HepG2 (cell line): ENCODE results near the gene UNC13D. TPM values are rescaled to one million over a fixed set of nuclear protein-coding genes. Genes with fewer than 3 reads are reported as not detected.

Source experiments
- AGO2 ChIP-seq: fragments of 200-400 bp; formaldehyde crosslinking; optimal IDR thresholded peaks from 2 replicates; pipeline ENCODE3; 2017; ENCODE audit warnings: mild to moderate bottlenecking, low read depth, low read length, moderate library complexity
- ETV6 ChIP-seq: sonication (generic); formaldehyde crosslinking; conservative IDR thresholded peaks from 2 replicates; pipeline ENCODE4 v1.4.0; 2020; ENCODE audit warnings: missing genetic modification reagents
- GATAD1 ChIP-seq: IDR thresholded peaks from 2 replicates; pipeline ENCODE4 v1.6.1; 2016; ENCODE audit warnings: missing genetic modification reagents, missing compliant biosample characterization
- HNRNPK ChIP-seq: fragments of 200-400 bp; formaldehyde crosslinking; IDR thresholded peaks from 2 replicates; pipeline ENCODE4 v1.6.1; 2018; ENCODE audit warnings: low read length, low read depth, moderate library complexity, mild to moderate bottlenecking; ENCODE audit not compliant: poor library complexity, severe bottlenecking
- MTF2 ChIP-seq: sonication (generic); formaldehyde crosslinking; IDR thresholded peaks from 2 replicates; pipeline ENCODE4 v1.5.0; 2020; ENCODE audit warnings: missing genetic modification reagents, borderline replicate concordance
- NFRKB ChIP-seq: fragments of 450-650 bp; IDR thresholded peaks from 2 replicates; pipeline ENCODE4 v1.6.1; 2017
- NR2F2 ChIP-seq: IDR thresholded peaks from 2 replicates; pipeline ENCODE4 v1.6.1; 2012; ENCODE audit warnings: low read depth, inconsistent platforms, borderline replicate concordance
- SIN3A ChIP-seq: IDR thresholded peaks from 2 replicates; pipeline ENCODE4 v1.6.1; 2011; ENCODE audit warnings: low read depth, mild to moderate bottlenecking, control low read depth, low read length, borderline replicate concordance
- ZNF124 ChIP-seq: sonication (generic); formaldehyde crosslinking; IDR thresholded peaks from 2 replicates; pipeline ENCODE4 v1.4.0; 2020; ENCODE audit warnings: missing genetic modification reagents
- ZNF256 ChIP-seq: sonication (generic); formaldehyde crosslinking; conservative IDR thresholded peaks from 2 replicates; pipeline ENCODE4 v1.4.0; 2020; ENCODE audit warnings: missing genetic modification reagents
- ZNF383 ChIP-seq: sonication (generic); formaldehyde crosslinking; IDR thresholded peaks from 2 replicates; pipeline ENCODE4 v1.4.0; 2020; ENCODE audit warnings: missing genetic modification reagents, mild to moderate bottlenecking, borderline replicate concordance
- ZNF557 ChIP-seq: sonication (generic); formaldehyde crosslinking; IDR thresholded peaks from 2 replicates; pipeline ENCODE4 v1.4.0; 2020; ENCODE audit warnings: missing genetic modification reagents
- ZNF577 ChIP-seq: sonication (generic); formaldehyde crosslinking; IDR thresholded peaks from 2 replicates; pipeline ENCODE4 v1.4.0; 2020; ENCODE audit warnings: mild to moderate bottlenecking, low read depth, missing genetic modification reagents, borderline replicate concordance
- ZNF607 ChIP-seq: sonication (generic); formaldehyde crosslinking; IDR thresholded peaks from 2 replicates; pipeline ENCODE4 v1.5.1; 2020; ENCODE audit warnings: missing genetic modification reagents, mild to moderate bottlenecking, borderline replicate concordance
- ZNF619 ChIP-seq: sonication (generic); formaldehyde crosslinking; IDR thresholded peaks from 2 replicates; pipeline ENCODE4 v1.4.0; 2020; ENCODE audit warnings: mild to moderate bottlenecking, missing genetic modification reagents
- ZNF629 ChIP-seq: sonication (generic); formaldehyde crosslinking; conservative IDR thresholded peaks from 2 replicates; pipeline ENCODE4 v1.5.0; 2020; ENCODE audit warnings: missing genetic modification reagents
- ZNF720 ChIP-seq: sonication (generic); formaldehyde crosslinking; IDR thresholded peaks from 2 replicates; pipeline ENCODE4 v1.4.0; 2020; ENCODE audit warnings: missing genetic modification reagents
- ZNF782 ChIP-seq: sonication (generic); formaldehyde crosslinking; IDR thresholded peaks from 2 replicates; pipeline ENCODE4 v1.4.0; 2020; ENCODE audit warnings: missing genetic modification reagents, mild to moderate bottlenecking, borderline replicate concordance
- polyA plus RNA-seq, 8 experiments: library from polyadenylated mRNA; depleted of rRNA in 3 of 8; stranded (reverse) in 7 of 8; unstranded in 1 of 8; fragments of >200 nt; fragmentation: Illumina TruSeq in 4 of 8; extraction: Trizol in 4 of 8; gene quantifications; 2 replicates each; pipeline versions ENCODE4 v1.2.1 to v1.2.3, GENCODE V29; 2011 to 2016; ENCODE audit warnings: low read depth in 4 of 8, missing spikeins in 1 of 8, mixed read lengths in 1 of 8; ENCODE audit not compliant: insufficient read depth in 1 of 8
- total RNA-seq, 5 experiments: library from RNA; depleted of rRNA; stranded (reverse); fragments of >200 nt; fragmentation: Illumina TruSeq; extraction: Trizol; gene quantifications; 2 replicates each; pipeline ENCODE4 v1.2.3, GENCODE V29; 2016; ENCODE audit warnings: low read depth in 1 of 5
- TF ChIP-seq, protein P1 (sequence below): sonication (generic); formaldehyde crosslinking; IDR thresholded peaks from 2 replicates; pipeline ENCODE4 v1.4.0; 2020; ENCODE audit warnings: missing genetic modification reagents, mild to moderate bottlenecking, borderline replicate concordance
- TF ChIP-seq, protein P2 (sequence below): sonication (generic); formaldehyde crosslinking; IDR thresholded peaks from 2 replicates; pipeline ENCODE4 v1.5.0; 2020; ENCODE audit warnings: missing genetic modification reagents
- TF ChIP-seq, protein P3 (sequence below): sonication (generic); formaldehyde crosslinking; conservative IDR thresholded peaks from 2 replicates; pipeline ENCODE4 v1.8.0; 2022; ENCODE audit warnings: missing genetic modification reagents
- TF ChIP-seq, protein P4 (sequence below): sonication (generic); formaldehyde crosslinking; conservative IDR thresholded peaks from 2 replicates; pipeline ENCODE4 v1.4.0; 2020; ENCODE audit warnings: missing genetic modification reagents
- TF ChIP-seq, protein P5 (sequence below): sonication (generic); formaldehyde crosslinking; IDR thresholded peaks from 2 replicates; pipeline ENCODE4 v1.8.0; 2022; ENCODE audit warnings: missing genetic modification reagents, mild to moderate bottlenecking, inconsistent platforms, borderline replicate concordance

The UNC13D gene
- total and polyA plus RNA-seq, 2 of the 13 experiments (the other 11 are each of a cell fraction or from before 2014, with no cell fraction given) = 29.7 to 42.7 TPM

DNA sequence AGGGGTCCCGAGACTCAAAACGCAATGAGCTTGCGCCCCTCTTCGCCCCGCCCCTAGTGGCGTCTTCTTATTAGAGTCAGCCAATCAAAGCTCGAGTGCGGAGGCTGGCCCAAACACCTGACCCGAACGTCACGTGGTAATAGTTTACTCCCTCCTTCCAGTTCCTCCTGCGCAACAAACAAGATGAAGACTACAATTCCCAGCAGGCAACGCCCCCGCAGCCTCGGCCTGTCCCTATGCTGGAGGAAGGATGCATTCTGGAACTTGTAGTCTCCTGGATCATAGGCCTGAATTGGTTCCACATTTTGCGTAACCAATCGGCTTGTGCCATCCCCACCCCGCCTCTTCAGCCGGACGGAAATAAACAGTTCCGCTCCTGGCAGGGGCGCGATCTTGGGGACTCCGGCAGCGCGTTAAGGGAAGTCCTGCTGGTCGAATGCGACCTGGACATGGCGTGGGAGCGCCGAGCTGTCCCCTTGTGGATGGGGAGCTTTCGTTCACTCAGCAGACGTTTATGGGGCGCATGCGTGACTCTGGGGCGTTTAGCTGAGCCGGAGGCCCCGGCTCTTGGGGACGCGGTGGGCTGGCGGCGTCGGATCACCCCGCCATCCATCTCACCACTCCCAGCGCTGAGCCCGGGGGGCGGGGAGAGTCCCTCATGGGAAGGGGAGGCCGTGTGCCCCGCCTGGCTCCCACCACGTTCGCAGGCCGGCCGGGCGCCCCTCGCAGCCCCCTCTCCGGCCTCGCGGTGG is 11.3 kb upstream of the UNC13D start, which contains the start of gene WBP2 (continued):
- TF ChIP-seq, protein P1, sequence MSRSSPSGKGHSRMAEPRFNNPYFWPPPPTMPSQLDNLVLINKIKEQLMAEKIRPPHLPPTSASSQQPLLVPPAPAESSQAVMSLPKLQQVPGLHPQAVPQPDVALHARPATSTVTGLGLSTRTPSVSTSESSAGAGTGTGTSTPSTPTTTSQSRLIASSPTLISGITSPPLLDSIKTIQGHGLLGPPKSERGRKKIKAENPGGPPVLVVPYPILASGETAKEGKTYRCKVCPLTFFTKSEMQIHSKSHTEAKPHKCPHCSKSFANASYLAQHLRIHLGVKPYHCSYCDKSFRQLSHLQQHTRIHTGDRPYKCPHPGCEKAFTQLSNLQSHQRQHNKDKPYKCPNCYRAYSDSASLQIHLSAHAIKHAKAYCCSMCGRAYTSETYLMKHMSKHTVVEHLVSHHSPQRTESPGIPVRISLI (CRISPR knock-in tag) = no peak; the same call in 1 of the 2 replicates
- TF ChIP-seq ZNF256 (CRISPR knock-in tag) = no peak
- TF ChIP-seq, protein P2, sequence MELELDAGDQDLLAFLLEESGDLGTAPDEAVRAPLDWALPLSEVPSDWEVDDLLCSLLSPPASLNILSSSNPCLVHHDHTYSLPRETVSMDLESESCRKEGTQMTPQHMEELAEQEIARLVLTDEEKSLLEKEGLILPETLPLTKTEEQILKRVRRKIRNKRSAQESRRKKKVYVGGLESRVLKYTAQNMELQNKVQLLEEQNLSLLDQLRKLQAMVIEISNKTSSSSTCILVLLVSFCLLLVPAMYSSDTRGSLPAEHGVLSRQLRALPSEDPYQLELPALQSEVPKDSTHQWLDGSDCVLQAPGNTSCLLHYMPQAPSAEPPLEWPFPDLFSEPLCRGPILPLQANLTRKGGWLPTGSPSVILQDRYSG (CRISPR knock-in tag) = no peak; the same call in 1 of the 2 replicates
- no peak for TF ChIP-seq NR2F2
- peak; percentile 87; the same call in 1 of the 2 replicates for TF ChIP-seq MTF2
- no peak for TF ChIP-seq ZNF383 (CRISPR knock-in tag)
- TF ChIP-seq ETV6 = no peak; the same call in 1 of the 2 replicates
- peak; percentile 25 for TF ChIP-seq HNRNPK
- peak; percentile 93 for TF ChIP-seq GATAD1 (CRISPR knock-in tag)
- TF ChIP-seq ZNF577 (CRISPR knock-in tag) = no peak
- TF ChIP-seq, protein P3, sequence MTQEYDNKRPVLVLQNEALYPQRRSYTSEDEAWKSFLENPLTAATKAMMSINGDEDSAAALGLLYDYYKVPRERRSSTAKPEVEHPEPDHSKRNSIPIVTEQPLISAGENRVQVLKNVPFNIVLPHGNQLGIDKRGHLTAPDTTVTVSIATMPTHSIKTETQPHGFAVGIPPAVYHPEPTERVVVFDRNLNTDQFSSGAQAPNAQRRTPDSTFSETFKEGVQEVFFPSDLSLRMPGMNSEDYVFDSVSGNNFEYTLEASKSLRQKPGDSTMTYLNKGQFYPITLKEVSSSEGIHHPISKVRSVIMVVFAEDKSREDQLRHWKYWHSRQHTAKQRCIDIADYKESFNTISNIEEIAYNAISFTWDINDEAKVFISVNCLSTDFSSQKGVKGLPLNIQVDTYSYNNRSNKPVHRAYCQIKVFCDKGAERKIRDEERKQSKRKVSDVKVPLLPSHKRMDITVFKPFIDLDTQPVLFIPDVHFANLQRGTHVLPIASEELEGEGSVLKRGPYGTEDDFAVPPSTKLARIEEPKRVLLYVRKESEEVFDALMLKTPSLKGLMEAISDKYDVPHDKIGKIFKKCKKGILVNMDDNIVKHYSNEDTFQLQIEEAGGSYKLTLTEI (CRISPR knock-in tag) = no peak
- TF ChIP-seq, protein P4, sequence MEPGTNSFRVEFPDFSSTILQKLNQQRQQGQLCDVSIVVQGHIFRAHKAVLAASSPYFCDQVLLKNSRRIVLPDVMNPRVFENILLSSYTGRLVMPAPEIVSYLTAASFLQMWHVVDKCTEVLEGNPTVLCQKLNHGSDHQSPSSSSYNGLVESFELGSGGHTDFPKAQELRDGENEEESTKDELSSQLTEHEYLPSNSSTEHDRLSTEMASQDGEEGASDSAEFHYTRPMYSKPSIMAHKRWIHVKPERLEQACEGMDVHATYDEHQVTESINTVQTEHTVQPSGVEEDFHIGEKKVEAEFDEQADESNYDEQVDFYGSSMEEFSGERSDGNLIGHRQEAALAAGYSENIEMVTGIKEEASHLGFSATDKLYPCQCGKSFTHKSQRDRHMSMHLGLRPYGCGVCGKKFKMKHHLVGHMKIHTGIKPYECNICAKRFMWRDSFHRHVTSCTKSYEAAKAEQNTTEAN (CRISPR knock-in tag) = 0 out of 2 replicates have a peak, but pooled peaks have one; percentile 56
- TF ChIP-seq, protein P5, sequence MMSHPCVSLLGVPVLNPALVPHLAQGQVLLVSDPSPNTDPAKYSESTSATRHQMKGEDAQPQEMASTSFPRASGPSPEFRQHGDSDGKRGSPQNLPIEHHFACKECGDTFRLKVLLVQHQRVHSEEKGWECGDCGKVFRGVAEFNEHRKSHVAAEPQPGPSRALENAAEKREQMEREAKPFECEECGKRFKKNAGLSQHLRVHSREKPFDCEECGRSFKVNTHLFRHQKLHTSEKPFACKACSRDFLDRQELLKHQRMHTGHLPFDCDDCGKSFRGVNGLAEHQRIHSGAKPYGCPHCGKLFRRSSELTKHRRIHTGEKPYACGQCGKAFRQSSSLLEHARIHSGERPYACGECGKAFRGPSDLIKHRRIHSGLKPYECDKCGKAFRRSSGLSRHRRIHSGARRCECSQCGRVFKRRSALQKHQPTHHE (CRISPR knock-in tag) = 0 out of 2 replicates have a peak, but pooled peaks have one; percentile 88
- peak; percentile 97 for TF ChIP-seq AGO2
- peak; percentile 73 for TF ChIP-seq ZNF124 (CRISPR knock-in tag)
- peak; percentile 91 for TF ChIP-seq SIN3A
- TF ChIP-seq ZNF782 = peak; percentile 95
- TF ChIP-seq NFRKB = no peak
- 0 out of 2 replicates have a peak, but pooled peaks have one; percentile 70 for TF ChIP-seq ZNF619 (CRISPR knock-in tag)
- TF ChIP-seq ZNF629 = 0 out of 2 replicates have a peak, but pooled peaks have one; percentile 13
- peak; percentile 97 for TF ChIP-seq ZNF607 (CRISPR knock-in tag)
- peak; percentile 78; the same call in 1 of the 2 replicates for TF ChIP-seq ZNF557 (CRISPR knock-in tag)
- TF ChIP-seq ZNF720 (CRISPR knock-in tag) = no peak
